Hematopoietic multipotent progenitor cell treated with erythropoietin and hydrocortisone succinate and interleukin-3 and kit ligand, for 6 days (in vitro differentiated cells): ENCODE results near the gene CCDC57.

Source experiments
- DNase-seq: peaks from one replicate; pipeline ENCODE4 v3.0.0-alpha.2; 2015

Gene CCDC57

DNA sequence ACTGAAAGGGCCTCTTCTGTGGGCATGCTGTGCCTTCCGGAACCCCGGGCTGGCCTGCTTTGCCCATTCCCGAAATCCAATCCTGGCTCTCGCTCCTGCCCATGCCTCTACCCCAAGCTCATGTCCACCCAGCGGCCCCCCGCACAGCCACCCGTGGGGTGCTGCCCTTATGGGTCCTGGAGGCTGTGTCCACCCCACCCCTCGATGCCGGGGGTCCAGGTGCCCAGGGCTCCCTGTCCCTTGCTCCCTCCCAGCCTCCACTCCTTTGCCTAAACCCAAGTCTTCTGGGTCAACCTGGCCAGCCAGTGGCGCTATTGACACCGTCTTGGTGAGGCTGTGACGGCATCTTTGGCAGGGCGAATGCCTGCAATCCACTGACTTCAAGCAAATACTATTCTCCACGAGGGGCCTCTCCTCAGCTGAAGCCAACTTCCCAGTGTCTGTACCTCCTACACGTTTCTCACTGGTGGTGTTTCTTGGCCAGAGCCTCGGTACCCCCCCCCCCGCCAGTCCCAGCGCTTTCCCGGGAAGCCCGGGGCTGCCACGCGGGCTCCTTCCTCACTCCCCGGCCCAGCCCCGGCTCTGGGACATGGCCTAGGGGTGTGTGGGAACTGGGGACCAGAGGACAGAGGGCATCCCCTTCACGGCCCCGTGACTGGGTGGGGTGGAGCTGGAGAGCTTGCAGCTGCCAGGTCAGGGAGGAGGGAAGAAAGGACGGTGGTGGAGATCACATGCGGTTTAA lies 134.9 kb downstream of the CCDC57 start:
- DNase-seq: no peak

DNA sequence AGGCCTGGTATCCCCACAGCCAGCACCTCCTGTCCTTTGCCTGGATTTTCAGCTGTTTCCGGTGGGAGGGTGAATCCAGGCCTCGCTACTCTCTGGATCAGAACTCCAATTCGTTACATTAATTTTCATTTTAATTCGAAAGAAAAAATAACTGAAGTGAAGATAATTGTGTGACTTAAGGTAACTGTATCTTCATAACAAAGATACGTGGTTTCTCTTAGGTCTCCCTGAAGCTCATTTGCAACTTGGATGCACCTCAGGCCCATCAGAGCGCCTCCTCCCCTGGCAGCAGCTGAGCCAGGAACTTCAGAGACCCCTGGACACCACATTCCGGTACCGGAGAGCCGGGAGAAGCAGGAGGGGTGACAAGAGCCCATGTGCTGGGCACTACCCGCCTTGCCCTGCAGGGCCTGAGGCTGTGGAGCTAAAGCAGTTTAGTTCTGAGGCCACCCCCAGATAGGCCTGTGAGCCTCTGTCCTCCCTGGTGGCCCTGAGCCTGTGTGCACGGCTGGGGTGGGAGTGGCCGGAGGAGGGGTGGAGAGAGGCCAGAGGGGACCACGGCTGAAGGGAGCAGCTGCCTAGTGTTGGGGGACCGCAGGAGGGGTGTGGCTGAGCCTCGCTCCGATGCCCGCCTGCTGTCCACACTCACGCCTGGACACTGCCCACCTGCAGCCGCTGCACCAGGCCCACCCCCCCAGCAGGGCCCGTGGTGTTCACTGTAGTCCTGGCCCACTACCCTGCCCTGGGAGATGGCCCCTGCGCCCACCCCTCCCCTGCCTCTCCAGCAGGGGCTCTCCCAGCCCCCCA lies 135.7 kb downstream of the CCDC57 start:
- no peak for DNase-seq

DNA sequence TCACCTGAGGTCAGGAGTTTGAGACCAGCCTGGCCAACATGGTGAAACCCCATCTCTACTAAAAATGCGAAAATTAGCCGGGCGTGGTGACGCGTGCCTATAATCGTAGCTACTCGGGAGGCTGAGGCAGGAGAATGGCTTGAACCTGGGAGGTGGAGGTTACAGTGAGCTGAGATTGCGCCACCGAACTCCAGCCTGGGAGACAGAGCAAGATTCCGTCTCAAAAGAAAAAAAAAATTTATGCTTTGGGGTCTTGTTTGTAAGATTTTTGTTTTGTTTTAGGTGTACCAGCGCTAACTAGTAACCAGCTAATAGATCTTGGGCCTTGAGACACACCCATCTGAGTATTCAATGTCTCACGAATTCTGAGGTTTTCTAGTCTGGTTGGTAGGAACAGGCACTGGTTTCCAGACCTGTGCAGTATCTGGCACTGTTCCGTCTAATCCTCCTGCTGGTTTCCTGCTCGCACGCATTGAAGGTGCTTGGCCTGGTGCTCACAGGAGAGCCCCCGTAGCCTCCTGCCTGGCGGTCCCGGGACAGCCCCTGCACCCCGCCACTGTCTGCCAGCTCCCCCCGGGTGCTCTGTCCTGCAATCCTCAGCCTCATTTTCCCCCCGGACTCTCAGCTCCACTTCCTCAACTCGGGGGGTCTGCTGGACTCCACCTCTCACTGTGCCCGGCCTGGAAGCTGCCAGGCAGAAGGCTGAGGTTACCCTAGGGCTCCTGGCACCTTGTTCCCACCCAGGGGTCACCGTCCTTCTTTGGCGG lies 136.4 kb downstream of the CCDC57 start:
- no peak for DNase-seq

DNA sequence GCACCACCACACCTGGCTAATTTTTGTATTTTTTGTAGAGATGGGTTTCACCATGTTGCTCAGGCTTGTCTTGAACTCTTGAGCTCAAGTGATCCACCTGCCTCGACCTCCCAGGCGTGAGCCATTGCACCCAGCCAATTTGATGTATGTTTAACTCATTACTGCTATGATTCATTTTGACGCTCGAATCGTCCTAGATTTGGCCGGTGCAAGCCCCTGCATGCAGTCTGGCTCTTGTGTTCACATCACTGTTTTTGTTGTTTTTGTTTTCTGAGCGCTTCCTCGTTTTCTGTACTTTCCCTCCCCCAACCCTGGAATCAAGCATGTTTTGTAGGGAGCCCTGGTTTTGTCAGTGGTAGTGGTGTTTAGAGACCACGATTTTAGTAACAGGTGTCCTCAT lies 139.2 kb downstream of the CCDC57 start:
- no peak for DNase-seq

DNA sequence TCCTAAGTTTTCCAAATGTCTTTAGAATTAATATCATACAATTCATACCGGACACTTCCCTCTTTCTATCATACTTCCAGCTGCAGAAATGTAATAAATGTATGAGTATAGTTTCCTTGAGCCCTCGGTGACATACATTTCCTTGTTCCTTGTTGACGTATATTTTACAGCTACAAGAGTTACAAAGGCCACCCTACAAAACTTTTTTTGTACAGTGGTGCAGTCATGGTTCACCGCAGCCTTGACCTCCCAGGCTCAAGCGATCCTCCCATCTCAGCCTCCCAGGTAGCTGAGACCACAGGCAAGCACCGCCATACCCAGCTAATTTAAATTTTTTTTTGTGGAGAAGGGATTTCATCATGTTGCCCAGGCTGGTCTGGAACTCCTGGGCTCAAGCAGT lies 139.8 kb downstream of the CCDC57 start:
- no peak for DNase-seq

DNA sequence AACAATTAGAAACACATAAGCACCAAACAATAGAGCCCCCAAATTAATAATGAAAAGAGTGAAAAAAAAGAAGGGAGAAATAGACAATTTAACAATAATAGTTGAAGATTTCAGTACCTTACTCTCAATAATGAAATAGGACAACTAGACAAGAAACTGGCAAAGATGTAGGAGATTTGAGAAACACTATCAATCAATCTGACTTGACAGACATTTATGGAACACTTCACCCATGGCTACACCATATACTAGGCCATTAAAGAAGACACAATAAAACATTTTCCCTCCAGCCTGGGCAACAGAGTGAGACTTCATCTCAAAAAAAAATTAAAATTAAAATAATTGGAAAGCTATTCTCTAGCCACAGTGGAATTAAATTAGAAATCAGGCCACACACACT lies 142.0 kb downstream of the CCDC57 start:
- DNase-seq: no peak

DNA sequence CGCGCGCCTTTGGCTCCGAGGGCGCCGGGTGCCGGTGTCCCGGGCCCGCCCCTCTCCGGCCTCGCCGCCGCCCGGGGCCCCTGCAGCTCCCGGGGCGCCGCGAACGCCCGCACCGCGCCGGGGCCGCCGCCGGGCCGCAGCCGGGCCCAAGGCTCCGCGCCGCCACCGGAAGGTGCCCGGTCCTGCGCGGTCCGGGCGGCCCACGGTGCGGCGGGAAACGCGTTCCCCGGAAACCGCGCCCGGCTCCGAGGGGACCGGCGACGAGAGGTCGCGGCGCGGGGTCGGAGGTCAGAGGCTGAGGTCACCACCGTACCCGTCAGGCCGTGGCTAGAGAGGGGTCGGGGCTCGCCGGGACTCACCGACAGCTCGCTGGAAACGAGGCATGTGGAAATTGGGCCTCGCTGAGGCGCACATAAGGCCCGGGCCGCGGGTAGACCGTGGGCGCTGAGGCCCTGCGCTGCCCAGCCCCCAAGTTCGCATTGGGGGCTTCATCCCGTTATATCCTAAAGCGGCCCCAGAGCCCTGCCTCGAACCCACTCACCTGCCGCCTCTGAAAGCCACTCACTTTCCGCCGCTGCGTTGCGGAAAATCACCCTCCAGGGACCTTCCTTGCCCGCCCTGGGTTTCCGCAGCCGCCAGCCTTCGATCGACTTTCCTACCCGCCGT lies 146.9 kb downstream of the CCDC57 start, which contains the start of gene DUS1L:
Gene DUS1L, minus strand, starts transcription at position 167 of the 666 bp plus-strand sequence. CDS start 745 bp downstream, outside the sequence.
- DNase-seq: peak; percentile 76

DNA sequence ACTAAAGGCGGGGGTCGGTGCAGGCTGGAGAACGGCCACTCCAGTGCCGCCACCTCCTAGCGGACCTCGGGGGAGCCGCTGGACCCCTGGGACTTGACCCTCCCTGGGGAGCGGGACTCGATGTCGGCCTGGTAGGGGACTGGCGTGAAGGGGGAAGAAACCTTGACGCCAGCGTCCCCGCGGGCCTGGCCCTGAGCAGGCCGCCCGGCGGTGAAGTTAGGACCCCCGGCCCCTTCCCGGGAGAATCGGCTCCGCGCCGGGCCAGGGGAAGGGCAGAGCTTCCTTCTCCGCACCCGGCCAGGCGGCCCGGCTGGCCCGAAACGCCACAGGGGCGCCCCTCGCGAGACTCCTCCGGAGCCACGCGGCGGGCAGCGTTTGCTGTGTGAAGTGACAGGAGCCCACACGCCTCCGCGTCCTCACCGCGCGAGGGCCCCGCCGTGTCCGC lies 147.4 kb downstream of the CCDC57 start:
- no peak for DNase-seq

DNA sequence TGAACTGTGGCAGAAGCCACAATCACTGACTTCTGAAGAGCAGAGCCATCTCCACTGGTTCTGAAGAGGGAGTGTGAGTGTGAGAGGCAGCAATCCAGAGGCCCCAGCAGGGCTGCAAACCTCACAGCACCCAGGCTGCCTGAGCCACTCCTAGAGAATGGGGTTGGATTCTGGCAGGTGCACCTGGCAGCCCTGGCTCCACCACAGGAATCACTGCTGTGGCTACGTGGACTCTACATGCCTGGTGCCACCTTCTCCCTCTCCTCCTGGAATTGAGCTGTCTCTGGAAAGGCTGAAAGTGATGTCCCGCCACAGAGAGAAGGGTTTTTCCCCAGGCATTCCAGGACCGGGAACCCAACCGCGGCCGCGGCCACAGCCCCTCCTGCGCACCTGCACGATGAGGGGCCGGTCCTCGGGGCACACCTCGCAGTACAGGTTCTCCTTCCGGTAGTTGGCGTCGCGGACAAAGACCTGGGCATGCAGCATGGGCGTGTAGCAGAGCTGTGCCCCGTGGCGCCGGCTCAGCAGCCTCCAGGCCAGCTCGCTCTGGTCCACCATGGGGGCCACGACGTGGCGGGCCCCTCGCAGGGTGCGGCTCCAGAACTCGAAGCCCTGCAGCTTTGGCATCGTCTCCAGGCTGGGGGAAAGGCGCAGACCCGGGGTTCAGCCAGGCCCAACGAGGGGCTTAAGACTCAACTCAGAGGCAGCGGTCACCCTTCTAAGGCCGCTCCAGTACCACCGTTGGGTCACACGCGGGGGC lies 148.0 kb downstream of the CCDC57 start:
- DNase-seq: no peak

DNA sequence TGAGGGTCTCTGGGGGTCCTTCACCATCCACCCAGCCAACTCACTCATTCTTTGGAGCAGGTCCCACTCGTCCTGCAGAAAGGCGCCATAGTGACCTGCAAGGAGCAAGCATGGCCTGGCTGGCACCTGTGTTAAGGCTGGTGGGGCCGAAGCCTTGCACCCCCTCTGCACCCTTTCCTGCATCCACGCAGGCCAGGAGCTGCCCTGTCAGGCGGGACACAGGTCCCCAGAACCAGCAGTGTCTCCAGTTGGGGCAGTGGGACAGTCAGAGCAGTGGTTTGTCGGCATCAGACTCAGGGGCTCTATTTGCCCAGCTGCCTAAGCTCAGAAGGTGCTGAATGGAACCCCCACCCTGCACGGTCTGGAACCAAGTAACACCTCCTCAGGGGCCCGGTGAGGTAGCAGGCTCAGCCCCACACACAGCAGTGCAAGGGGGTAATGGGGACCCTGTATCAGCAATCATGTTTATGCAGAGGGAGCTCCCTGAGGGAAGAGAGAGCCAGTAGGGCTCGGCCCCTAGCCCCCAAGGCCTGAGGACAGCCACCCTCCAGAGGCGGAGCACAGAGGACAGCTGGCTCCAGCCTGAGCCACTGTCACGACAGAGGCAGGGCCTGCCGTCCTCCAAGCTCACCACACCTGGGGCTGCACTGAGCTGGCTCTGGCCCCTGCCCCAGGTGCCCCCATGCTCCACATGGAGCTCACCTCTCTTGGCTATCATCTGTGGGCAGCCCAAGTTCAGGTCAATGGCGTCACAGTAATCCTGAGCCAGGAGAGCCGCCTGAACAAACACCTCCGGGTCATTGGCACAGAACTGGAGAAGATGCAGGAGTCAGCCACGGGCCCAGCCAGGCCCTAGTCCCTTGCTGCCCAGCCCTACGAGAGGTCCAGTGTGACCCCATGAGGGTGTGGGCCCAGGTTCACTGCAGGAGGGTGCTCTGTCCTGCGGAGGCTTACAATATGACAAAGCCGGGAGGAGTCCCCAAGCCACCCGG lies 148.9 kb downstream of the CCDC57 start:
- no peak for DNase-seq

DNA sequence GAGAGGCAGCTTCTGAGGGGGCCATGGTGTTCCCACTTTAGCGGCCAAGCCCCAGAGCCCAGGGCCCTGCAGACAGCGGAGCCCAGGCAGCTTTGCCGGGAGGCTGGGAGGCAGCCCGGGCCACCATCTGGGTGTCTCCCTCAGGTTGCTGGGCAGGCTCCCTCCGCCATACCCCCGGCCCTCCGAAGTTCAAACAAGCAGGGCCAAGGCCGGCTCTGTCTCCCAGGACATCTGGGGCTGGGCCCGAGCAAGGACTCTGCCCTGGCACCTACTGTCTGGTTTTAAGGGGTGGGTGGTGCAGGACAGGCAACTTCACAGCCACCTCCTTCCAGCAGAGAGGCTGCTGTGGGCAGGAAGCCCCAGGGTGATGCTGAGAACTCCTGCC lies 149.7 kb downstream of the CCDC57 start:
- DNase-seq: no peak

DNA sequence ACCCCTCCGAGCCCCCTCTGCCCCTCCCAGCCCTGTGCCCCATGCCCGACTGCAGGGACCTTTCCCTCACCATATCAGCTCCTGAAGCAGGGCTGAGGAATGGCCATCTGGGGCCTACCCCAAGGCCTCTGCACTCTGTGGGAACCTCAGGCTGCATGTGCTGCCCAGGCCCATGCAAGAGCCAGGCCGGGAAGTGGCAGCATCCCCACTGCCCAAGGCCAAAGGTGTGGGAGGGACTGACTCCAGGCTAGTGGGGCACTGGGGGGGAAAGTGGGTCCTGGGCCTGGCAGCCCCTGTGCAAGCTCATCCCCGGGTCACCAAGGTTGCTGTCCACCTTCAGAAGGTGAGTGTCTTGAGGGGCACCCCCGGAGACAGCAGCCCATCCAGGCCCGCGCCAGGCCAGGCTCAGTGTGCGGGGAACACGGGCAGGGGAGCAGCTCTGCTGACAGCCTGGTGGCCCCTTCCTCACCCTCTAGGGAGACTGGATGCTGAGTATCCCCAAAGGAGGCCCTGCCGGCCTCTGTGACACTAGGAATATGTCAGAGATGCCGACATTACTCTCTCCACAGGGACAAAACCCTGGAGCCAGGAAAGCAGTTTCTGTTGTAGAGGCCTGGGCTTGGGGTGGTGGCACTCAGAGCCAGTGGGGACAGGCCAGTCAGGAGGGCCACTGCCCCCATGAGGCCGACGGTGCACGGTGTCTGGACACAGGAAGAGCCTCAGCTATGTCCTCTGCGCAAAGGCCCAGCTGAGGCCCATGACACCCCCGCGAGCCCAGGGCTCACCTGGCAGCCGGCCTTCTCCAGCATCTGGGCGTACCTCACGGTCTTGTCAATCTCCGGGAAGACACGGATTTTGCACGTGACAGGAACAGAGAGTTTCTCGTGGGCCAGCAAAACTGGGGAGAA lies 150.3 kb downstream of the CCDC57 start:
- DNase-seq: no peak

DNA sequence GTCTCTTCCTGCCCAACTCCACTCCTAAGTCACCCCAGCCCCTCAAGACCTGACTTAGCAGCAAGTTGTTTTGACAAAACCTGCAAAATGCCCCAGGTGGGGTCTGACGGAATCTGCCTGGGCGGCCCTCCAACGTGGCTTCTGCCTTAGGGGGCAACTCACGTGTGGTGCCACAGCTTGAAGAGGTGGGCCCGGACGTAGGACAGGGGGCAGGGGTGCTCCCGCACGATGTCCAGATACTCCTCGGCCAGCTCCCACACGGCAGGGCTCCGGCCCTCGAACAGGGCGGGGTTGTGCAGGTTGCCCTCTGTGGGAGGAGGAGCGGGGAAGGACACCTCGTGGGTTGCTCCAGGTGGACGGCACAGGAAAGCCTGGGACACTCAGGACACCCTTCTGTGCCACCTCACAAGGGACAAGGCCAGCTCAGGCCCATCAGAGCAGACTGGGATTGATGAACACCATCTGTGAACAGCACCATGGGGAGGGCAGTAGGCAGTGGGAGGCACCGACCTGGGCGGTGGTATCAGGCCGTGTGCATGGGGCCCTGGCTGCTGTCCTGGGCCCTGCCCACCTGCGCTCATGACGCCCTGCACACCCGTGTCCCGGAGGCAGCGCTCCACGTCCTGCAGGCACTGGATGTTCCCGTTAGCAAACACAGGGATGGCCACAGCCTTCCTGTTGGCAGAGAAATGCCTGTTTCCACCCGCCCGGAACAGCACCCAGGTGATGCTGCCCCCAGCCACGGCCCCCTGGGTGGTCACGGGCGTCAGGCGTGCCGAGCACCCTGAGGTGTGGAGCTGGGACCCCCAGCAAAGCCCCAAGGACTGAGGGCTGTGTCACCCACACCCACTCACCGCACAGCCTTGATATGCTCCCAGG lies 151.4 kb downstream of the CCDC57 start:
- DNase-seq: no peak

DNA sequence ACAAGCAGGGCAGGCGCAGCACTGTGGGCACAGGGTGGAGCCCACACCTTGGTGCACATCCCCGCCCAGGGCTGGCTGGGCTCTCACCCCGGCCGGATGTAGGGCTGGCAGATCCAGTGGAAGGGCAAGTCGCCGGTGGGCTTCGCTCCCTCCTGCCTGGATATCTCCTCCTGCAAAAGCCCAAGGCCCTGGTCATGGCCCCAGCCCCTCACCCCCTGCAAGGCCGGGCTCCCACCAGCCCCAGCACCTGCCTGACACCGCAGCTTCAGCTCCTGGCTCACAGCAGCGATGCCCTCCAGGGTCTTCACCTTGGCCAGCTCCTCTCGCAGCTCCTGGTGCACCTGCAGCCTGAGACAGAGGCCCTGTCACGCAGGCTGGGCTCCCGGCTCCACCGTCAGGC lies 152.0 kb downstream of the CCDC57 start:
- DNase-seq: no peak

DNA sequence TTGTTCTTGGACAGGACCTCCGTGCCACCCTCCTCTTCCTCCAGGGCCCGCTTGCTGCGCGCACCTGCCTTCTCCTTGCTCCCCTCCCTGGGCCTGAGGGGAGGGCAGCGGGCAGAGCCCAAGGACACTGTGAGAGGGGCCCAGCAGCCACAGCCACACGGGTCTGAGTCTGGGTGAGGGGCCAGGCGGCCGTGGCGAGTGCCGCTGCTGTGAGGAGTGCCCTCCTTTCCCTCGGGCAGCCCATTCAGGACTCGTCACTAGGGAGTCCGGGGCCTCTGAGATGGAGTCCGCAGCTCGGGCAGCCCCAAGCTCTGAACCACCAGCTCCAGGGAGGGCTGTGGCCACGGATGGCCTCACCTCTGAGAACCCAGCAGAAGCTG lies 152.7 kb downstream of the CCDC57 start:
- no peak for DNase-seq

DNA sequence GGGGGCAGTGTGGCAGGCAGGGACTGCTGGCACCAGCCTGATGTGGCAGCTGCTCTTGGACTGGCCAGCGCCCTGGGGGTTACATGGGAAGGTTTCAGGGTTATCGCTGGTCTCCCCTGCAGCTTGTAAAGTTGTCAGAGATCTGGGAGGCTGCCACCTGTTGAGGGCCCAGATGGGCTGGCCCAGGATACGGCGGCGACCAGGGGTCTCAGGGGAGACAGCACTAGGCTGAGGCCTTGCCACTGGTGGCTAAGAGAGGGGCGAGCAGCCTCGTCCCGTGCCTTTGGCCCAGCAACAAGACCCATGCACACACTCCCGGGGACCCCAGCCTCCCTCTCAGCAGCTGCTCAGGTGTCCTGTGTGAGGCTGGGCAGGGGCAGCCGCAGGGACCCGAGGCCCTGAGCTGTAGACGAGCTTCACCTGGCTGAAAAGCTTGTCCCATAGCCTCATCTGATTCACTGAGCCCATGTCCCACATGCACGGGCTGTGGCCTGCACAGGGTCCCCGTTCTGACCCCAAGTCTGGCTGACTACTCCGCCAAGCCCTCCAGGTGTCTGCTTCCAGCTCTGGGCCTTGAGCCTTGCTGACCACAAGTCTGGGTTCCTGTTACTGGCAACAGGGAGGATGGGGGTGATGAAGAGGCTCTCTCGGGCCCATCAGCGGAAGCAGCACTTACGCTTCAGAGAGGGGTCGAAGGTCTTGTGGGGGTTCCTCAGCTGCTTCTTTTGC lies 153.2 kb downstream of the CCDC57 start:
- no peak for DNase-seq

DNA sequence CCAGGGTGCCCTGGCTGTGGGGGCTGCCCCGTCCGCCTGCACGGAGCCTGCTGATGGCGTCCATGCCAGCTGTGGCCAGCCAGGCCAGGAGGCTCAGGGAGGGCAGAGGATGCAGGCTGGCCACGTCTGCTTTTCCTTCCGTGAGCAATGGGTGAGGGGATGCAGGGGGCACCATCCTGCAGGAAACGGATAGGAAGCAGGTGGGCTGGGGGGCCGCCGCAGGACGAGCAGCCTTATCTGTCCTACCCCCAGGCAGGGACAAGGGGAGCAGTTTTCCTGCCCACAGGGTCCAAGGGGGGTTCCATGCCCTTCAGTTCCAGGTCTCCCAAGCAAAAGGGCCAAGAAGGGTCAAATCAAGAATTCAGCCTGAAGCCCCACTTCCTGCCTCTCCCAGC lies 153.8 kb downstream of the CCDC57 start:
- no peak for DNase-seq

DNA sequence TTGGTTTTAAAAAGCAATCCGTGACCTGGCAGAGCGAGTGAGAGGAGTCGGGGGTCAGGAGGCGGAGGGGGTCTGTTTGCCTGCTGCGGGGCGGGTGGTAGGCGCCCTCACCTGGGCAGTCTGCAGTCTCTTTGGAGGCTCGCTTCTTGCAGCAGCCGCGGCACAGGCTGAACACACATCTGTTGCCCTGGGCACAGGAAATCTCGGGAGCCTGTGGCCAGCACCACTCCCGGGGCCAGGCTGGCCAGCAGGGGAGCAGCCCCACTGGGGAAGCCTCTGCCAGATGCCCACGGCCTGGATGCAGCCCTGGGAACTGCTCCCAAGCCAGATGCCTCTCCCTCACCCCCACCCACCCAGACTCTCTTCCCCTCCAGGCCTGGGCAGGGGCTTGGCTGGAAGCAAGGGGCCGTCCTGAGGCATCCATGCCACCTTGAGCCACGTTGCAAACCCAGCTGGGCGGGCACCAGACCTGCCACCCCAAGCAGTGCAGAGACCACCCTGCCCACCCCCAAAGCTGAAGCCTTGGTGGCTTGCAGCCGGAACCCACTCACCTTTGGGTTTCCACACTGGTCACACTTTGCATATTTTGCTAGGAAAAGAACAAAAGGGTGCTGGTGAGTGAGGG lies 154.3 kb downstream of the CCDC57 start:
- DNase-seq: no peak
